Common myeloid progenitor, CD34-positive (primary cell): ENCODE results near the gene CAPN7.
"Not testable (repeated sequence)": the region's sequence is repeated elsewhere in the genome, so short reads cannot be mapped to it uniquely, and the experiment has no call there.

Source experiments
- CTCF ChIA-PET: fragments of 350-600 bp; sonication (Branson Sonifier 250); formaldehyde crosslinking; loops from one replicate; lab custom pipeline; 2021; ENCODE audit warnings: antibody characterized with exemption; lab: Charles Lee
- POLR2A ChIA-PET: fragments of 350-600 bp; sonication (Branson Sonifier 250); formaldehyde crosslinking; loops from one replicate; lab custom pipeline; 2021; ENCODE audit warnings: antibody characterized with exemption; lab: Charles Lee
- DNase-seq, 3 donors: peaks; one replicate each; pipeline versions ENCODE4 v3.0.0 to v3.0.0-alpha.2; 2013
- H3K27ac ChIP-seq, 2 experiments: 1 replicate in 1 of 2; 2 replicates in 1 of 2; pipeline ENCODE4 v1.7.0; 2013; ENCODE audit warnings: inconsistent platforms in 2 of 2, low read length in 2 of 2, mild to moderate bottlenecking in 2 of 2, low read depth in 1 of 2, moderate library complexity in 1 of 2; ENCODE audit not compliant: severe bottlenecking in 2 of 2, insufficient read depth in 1 of 2, poor library complexity in 1 of 2
- H3K27me3 ChIP-seq, 5 experiments: replicated peaks in 2 of 5; 1 replicate in 3 of 5; 2 replicates in 2 of 5; pipeline versions ENCODE4 v1.6.1 to v1.7.0; 2013; ENCODE audit warnings: low read length in 4 of 5, mild to moderate bottlenecking in 2 of 5, moderate library complexity in 2 of 5, inconsistent platforms in 1 of 5; ENCODE audit not compliant: insufficient read depth in 5 of 5, control insufficient read depth in 4 of 5
- H3K36me3 ChIP-seq, 4 experiments: 1 replicate in 2 of 4; 2 replicates in 2 of 4; pipeline versions ENCODE4 v1.6.1 to v1.7.0; 2013; ENCODE audit warnings: low read length in 3 of 4, control low read depth in 1 of 4, mild to moderate bottlenecking in 1 of 4; ENCODE audit not compliant: control insufficient read depth in 4 of 4, insufficient read depth in 4 of 4
- H3K4me1 ChIP-seq, 4 experiments: 1 replicate in 3 of 4; 2 replicates in 1 of 4; pipeline versions ENCODE4 v1.6.1 to v1.7.1; 2013; ENCODE audit warnings: low read length in 3 of 4, mild to moderate bottlenecking in 3 of 4, control low read depth in 1 of 4, inconsistent platforms in 1 of 4, moderate library complexity in 1 of 4; ENCODE audit not compliant: control insufficient read depth in 4 of 4, insufficient read depth in 4 of 4; ENCODE audit errors: control extremely low read depth in 1 of 4
- H3K4me3 ChIP-seq, 7 experiments: 1 replicate in 4 of 7; 2 replicates in 3 of 7; pipeline versions ENCODE4 v1.5.1 to v1.7.0; 2013; ENCODE audit warnings: mild to moderate bottlenecking in 7 of 7, low read length in 6 of 7, moderate library complexity in 6 of 7, inconsistent platforms in 2 of 7, low read depth in 2 of 7, control low read depth in 1 of 7; ENCODE audit not compliant: insufficient read depth in 4 of 7, control insufficient read depth in 1 of 7; ENCODE audit errors: extremely low read depth in 1 of 7
- H3K9me3 ChIP-seq, 5 experiments: 1 replicate in 4 of 5; 2 replicates in 1 of 5; pipeline versions ENCODE4 v1.6.1 to v1.7.1; 2013; ENCODE audit warnings: low read length in 4 of 5, mild to moderate bottlenecking in 2 of 5, inconsistent platforms in 1 of 5, low read depth in 1 of 5, moderate library complexity in 1 of 5; ENCODE audit not compliant: control insufficient read depth in 4 of 5, insufficient read depth in 2 of 5; ENCODE audit errors: control extremely low read depth in 1 of 5
- WGBS: methylation state at CpG from one replicate; pipeline ENCODE4 v1.1.5; 2013; ENCODE audit not compliant: insufficient coverage; 5-methylcytosine and 5-hydroxymethylcytosine counted together

Gene CAPN7

GRCh38 chr3:15181511-15181910 lies 24.5 kb upstream of the CAPN7 start:
- 100% methylated on average over 1 of the region's 1 CpG for WGBS
- ChIA-PET CTCF (interaction anchor here (1.1 kb wide), 1 partner anchor 66 kb away, joined by 3 read pairs; no protein-coding TSS in a partner anchor), POLR2A (interaction anchor here (0.6 kb wide), 1 partner anchor 58 kb away, joined by 3 read pairs; no protein-coding TSS in a partner anchor)
- H3K4me1 ChIP-seq = peaks cover 0 to 3% (median 0%) of the 10 kb centered on the region in 4 experiments
- DNase-seq = no peak
- H3K27ac ChIP-seq = no peak overlapping the region
- no peaks in the 10 kb centered on the region for H3K36me3 ChIP-seq
- H3K4me3 ChIP-seq = no peak overlapping the region
- H3K27me3 ChIP-seq = peaks cover 0 to 22% (median 11%) of the 10 kb centered on the region in 5 experiments
- no peaks in the 10 kb centered on the region for H3K9me3 ChIP-seq

GRCh38 chr3:15181963-15182362 lies 24.1 kb upstream of the CAPN7 start:
- Histone ChIP-seq H3K27ac (no peak overlapping the region), H3K9me3 (no peaks in the 10 kb centered on the region), H3K4me3 (no peak overlapping the region), H3K36me3 (no peaks in the 10 kb centered on the region), H3K27me3 (peaks cover 0 to 22% (median 11%) of the 10 kb centered on the region in 5 experiments), H3K4me1 (peaks cover 0 to 3% (median 0%) of the 10 kb centered on the region in 4 experiments)
- ChIA-PET CTCF (interaction anchor here (1.1 kb wide), 1 partner anchor 66 kb away, joined by 3 read pairs; no protein-coding TSS in a partner anchor), POLR2A (interaction anchor here (0.6 kb wide), 1 partner anchor 58 kb away, joined by 3 read pairs; no protein-coding TSS in a partner anchor)
- WGBS = no CpG with 5 or more reads among the region's 1 CpG
- DNase-seq = no peak

GRCh38 chr3:15183011-15183410 lies 23.0 kb upstream of the CAPN7 start:
- 100% methylated on average over 1 of the region's 2 CpGs for WGBS
- CTCF ChIA-PET = interaction anchor here (0.6 to 1.0 kb wide), 2 partner anchors 70 to 490 kb away, joined by 3 read pairs; no protein-coding TSS in a partner anchor
- DNase-seq = no peak
- Histone ChIP-seq H3K27ac (no peak overlapping the region), H3K27me3 (peaks cover 0 to 16% (median 7%) of the 10 kb centered on the region in 5 experiments), H3K4me3 (no peak overlapping the region), H3K4me1 (peaks cover 0 to 3% (median 0%) of the 10 kb centered on the region in 4 experiments), H3K9me3 (no peaks in the 10 kb centered on the region), H3K36me3 (no peaks in the 10 kb centered on the region)
- POLR2A ChIA-PET = no interaction called here

- DNase-seq = no peak
Observed at GRCh38 chr3:15185404-15185803, 20.6 kb upstream of the CAPN7 start.

GRCh38 chr3:15186101-15186476 lies 20.0 kb upstream of the CAPN7 start:
- H3K4me1 ChIP-seq = no peaks in the 10 kb centered on the region
- ChIA-PET POLR2A (no interaction called here), CTCF (interaction anchor here (0.8 kb wide), 1 partner anchor 13 kb away, joined by 3 read pairs; no protein-coding TSS in a partner anchor)
- H3K4me3 ChIP-seq = no peak overlapping the region
- H3K27me3 ChIP-seq = peaks cover 0 to 2% (median under 1%) of the 10 kb centered on the region in 5 experiments
- WGBS = no CpG with 5 or more reads among the region's 1 CpG
- no peaks in the 10 kb centered on the region for H3K36me3 ChIP-seq
- no peak for DNase-seq
- H3K27ac ChIP-seq = no peak overlapping the region
- no peaks in the 10 kb centered on the region for H3K9me3 ChIP-seq

More at GRCh38 chr3:15185404-15185803, 20.6 kb upstream of the CAPN7 start:
- Histone ChIP-seq H3K27ac (no peak overlapping the region), H3K27me3 (peaks cover 0 to 4% (median 2%) of the 10 kb centered on the region in 5 experiments), H3K4me1 (no peaks in the 10 kb centered on the region), H3K4me3 (no peak overlapping the region), H3K36me3 (no peaks in the 10 kb centered on the region), H3K9me3 (no peaks in the 10 kb centered on the region)
- 100% methylated on average over 1 of the region's 2 CpGs for WGBS
- ChIA-PET CTCF (interaction anchor here (0.8 kb wide), 1 partner anchor 14 kb away, joined by 3 read pairs; no protein-coding TSS in a partner anchor), POLR2A (no interaction called here)

- WGBS = 100% methylated on average over 8 of the region's 33 CpGs
- CTCF ChIA-PET = interaction anchor here (0.8 kb wide), 1 partner anchor 12 kb away, joined by 3 read pairs; no protein-coding TSS in a partner anchor
- H3K27me3 ChIP-seq = not testable (repeated sequence)
Observed at GRCh38 chr3:15186477-15187164, 19.4 kb upstream of the CAPN7 start.

More at GRCh38 chr3:15186477-15187164, 19.4 kb upstream of the CAPN7 start:
- DNase-seq, H3K4me1 ChIP-seq, H3K4me3 ChIP-seq, H3K9me3 ChIP-seq, H3K27ac ChIP-seq, H3K36me3 ChIP-seq, POLR2A ChIA-PET: not testable (repeated sequence)
